HT-29 (cell line): ENCODE data around the gene GFOD1. TPM values are rescaled to one million over a fixed set of nuclear protein-coding genes. Genes with fewer than 3 reads are reported as not detected.

Experiments used
- DNase-seq: peaks from one replicate; pipeline ENCODE4 v3.0.0-alpha.2; 2015; ENCODE audit warnings: low spot score
- total RNA-seq: library from RNA; depleted of rRNA; stranded (reverse); fragments of >200 nt; shearing (Covaris generic); gene quantifications from 2 replicates; pipeline ENCODE4 v1.2.3, GENCODE V29; 2014

The GFOD1 gene
- total RNA-seq, 1 experiment from 2014 or later, result 13.5 TPM

DNA sequence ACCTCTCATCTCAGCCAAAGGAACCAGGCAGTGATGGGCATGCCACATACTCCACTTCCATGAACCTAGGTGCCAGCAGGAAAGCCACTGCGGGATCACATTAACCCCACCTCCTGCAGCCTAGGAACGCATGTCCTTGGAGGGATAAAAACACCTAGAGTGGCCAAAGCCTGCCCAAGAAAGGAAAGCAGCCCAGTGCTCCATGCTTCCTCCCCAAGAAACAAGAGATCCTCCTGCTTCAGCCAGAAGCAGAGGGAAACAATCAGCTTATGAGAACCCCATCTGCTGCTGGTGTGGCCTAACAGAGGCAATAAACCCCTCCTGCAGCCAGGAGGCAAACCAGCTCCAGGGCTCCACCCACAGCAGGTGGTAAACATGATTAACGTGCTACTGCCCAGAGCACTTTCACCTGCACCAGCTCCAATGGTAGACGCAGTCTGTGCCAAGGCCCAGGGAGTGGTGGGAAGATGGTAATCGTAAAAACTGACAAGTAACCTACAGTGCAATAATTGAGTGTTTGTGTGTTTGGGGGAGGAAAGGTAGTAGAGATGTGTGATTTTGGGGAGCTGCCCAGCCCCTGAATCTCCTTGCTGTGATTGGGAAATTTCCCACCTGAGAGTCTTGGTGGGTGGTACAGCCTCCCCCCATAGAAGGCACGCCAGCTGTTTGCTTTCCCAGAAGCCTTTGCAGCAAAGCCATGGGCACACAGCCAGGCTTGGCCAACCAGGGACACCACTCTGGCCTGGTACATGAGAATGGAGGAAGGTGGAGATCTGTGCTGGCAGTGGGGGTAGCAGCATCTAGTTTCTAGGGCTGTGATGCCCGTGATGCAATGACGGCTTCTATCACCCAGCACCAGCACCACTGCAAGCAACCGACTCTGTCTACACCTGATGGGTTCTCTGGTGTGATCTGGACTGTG, 108.5 kb downstream of the GFOD1 start:
- DNase-seq, result peak; percentile 76

DNA sequence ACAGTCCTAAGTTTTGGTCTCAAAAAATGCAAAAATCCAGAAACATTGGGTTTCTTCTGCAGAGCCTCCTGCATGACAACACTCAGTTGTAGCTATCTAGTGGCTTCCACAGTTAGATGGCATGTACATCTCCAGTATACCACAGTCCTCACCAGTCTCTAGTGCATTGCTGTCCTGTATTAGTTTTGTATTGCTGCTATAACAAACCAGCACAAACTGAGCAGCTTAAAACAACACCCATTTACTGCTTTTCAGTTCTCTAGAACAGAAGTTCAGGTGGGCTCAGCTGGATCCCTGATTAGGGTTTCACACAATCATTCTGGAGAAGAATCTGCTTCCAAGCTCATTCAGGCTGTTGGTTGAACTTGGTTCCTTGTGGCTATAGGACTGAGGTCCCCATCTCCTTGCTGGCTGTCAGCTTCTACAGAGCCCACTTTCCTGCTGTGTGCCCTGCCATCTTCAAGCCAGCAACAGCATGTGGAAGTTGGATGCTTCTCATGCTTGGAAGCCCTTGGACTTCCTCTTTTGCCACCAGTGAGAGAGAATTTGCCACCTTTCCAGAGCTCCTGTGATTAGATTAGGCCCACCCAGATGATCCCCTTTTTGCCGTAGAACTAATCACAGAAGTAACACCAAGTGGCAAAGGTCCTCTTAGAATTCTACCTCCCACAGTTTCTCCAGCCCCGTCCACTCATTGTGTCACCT, 110.2 kb downstream of the GFOD1 start:
- no peak for DNase-seq

DNA sequence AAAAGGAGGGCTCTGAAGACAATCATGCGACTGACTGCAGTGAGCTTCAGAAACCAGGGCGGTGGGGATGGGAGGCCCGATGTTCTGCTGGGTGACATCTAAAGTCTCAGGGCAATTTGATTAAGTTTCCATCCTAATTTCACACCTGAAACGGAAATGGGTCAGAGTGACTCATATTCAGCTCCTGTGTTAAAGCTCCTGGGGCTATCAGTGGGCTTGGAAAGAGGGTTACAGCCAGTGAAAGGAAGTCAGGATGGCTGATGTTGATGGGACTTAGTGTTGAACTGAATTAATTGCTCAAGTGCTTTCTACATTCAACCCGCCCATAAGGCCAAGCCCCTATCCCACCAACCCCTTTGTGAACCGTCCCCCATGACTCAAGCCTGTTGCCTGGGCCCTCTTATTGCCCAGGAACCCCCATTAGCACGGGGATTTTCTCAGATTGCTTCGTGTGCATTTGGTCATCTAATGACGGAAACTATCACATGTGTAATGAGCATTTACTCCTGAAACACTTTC, 112.0 kb downstream of the GFOD1 start:
- DNase-seq, result no peak

GRCh38 chr6:13373919-13374318, 113.5 kb downstream of the GFOD1 start:
- no peak for DNase-seq

DNA sequence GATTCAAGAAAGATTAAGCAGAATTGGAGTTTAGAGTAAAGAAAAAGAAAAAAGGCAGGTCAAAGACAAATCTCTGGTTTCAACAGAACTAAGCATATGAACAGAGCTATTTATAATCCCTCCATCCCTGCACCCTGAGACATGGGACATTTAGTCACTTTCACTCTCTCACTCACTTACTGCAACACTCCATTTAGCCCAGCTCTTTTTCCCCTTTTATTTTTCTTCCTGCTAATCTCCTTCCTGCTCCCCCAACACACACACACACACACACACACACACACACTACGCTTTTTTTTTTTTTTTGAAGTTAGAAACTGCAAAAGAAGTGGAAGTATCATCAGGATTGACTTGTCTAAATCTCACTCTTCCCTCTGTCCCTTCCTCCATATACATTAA, 113.9 kb downstream of the GFOD1 start:
- no peak for DNase-seq

GRCh38 chr6:13372688-13373487, 114.5 kb downstream of the GFOD1 start:
- DNase-seq, result no peak

GRCh38 chr6:13372076-13372475, 115.3 kb downstream of the GFOD1 start:
- no peak for DNase-seq

GRCh38 chr6:13371421-13372072, 115.9 kb downstream of the GFOD1 start:
- no peak for DNase-seq

DNA sequence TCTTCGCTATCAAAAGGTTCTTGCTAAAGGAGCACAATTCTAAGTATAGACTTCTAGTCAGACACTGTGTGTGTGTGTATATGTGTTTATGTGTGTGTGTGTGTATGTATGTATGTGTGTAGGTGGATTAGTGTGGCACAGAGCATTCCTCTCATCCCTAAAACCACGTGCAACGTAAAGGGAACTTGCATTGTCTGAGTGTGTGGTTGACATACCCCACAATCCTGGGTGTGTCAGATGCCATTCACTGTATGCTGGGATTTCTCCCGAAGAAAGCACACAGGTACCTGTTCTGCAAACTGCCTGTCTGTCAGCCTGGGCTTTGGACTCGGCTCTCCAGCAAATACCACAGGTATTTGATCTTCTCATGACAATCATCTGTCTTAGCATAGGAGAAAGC, 116.8 kb downstream of the GFOD1 start:
- no peak for DNase-seq

DNA sequence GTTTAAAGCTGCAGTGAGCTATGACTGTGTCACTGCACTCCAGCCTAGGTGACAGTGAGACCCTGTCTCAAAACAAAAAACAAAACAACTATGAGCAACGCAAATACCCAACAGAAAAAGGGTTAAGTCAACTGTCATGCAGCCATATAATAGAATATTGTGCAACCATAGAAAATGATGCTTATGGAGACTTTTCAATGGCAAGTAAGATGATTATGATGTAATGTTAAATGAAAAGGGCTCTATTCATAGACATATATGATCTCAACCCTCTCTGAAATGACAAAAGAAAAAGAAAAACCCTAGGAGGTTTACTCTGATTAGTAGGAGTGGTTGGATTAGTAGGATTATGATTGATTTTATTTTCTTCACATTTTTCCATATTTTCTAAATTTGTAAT, 117.8 kb downstream of the GFOD1 start:
- no peak for DNase-seq

- DNase-seq, result no peak
Measured at GRCh38 chr6:13368731-13369115, 118.7 kb downstream of the GFOD1 start.

DNA sequence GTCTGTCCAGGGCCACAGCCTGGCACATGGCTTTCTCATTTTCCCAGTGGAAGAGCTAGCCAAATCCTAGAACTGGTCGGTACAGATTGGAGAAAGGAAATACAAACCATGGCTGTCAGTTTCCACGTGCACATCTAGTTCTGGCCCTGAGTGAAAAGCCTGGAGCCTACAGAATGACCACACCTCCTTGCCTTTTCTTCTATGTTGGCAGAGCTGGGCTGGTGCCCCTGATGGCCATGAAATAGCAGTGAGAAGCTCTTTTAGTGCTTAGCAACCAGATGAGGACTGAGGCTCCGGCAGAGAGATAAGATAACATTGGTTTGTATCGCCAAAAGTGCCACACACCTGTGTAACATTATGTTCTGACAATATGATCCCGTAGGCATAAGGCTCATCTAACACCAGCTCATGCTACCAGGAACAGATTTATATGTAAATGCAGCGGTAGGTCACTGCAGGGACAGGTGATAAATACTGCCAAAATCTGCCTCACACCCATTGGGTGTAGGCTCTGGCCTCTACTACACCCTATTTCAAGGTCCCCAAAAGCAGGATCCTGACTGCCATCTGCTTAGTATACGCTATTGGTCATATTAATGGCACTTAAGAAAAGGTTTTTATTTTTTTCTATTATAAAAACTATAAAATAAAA, 119.2 kb downstream of the GFOD1 start:
- DNase-seq, result no peak

DNA sequence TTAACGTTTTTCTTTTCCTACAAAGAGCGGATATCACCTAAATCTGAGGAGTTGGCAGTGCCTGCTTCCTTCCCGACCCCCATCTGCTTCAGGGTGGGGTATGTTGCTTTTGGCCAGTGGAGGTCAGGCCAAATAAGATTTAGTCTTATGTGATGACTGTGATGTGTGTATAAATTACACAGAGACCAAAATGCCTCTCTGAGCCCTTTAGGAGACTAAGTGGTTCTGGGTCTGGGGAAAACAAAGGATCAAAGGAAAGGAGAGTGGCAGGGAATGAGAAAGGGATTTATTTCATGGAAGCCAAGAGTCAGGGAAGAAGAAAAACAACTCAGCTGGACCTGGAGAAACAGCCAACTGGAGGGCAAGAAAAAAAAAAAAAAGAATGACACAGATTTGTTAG, 120.0 kb downstream of the GFOD1 start:
- no peak for DNase-seq

DNA sequence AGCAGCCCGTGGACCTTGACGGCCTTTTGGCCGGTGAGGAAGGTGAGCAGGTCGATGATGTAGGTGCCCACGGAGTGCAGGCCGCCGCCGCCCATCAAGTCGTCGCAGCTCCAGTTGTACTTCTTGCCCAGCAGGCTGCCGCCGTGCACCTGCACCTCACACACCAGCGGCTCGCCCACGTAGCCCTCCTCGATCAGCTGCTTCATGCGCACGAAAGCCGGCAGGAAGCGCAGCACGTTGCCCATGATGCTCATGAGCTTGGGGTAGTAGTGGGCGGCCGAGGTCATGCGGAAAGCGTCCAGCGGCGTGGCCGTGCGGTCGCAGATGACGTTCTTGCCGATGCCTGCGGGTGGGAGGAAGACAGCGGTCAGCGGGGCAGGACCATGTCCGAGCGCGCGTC, 122.1 kb downstream of the GFOD1 start:
- DNase-seq, result no peak

DNA sequence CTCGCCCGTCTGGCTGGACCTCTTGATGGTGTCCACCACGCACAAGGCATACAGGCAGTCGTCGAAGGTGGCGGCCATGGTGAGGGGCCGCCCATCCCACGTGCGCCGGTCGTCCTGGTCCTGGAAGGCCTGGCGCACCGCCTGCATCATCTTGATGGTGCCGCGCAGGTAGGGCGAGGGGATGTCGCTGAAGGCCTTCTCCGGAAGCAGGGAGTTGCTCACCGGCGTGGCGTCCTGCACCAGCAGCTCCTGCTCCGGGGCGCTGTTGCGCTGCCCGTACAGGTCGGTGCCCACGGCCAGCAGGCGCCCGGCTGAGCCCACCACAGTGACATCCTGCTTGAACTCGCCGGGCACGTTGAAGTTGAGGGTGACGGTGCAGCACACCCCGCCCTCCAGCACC, 122.6 kb downstream of the GFOD1 start:
- DNase-seq, result no peak

- no peak for DNase-seq
Measured at GRCh38 chr6:13362412-13362811, 125.0 kb downstream of the GFOD1 start.

DNA sequence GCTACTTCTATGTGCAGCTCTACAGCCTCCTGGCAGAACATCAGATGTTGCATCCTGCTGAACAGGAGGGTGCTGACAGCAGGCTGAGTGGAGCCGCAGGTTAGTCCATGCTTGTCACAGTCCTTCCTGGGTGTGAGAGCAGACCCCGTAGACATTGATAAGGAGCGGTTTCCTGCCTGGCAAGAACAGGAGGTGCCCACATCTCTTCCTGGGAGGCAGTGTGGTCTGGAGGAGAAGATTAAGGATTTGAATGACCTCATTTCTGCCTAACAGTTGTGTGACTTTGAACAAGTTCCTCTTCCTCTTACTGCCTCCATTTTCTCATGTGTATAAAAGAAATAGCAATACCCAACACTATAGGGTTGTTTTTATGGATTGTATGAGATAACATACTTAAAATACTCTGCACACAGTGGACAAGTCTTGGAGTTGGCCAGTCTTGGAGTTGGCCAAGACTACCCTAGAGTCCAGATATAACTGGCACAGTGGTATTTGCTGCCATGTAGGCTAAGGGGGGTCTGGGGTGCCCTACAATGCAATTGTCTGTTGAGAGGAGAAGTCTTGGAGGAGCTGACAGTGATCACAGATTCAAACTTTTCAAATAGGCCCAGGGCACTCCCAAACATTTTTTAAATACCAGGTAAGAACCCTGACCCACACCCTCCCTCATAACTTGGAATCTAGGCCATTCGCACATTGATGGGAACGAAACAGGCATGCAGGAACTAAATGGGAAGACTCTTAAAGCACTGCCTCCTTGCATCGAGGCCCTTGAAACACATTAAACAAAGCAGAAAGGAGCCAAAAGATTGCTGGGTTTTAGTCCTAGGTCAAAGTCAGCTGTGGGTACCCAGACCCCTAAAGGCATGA, 126.5 kb downstream of the GFOD1 start:
- no peak for DNase-seq

DNA sequence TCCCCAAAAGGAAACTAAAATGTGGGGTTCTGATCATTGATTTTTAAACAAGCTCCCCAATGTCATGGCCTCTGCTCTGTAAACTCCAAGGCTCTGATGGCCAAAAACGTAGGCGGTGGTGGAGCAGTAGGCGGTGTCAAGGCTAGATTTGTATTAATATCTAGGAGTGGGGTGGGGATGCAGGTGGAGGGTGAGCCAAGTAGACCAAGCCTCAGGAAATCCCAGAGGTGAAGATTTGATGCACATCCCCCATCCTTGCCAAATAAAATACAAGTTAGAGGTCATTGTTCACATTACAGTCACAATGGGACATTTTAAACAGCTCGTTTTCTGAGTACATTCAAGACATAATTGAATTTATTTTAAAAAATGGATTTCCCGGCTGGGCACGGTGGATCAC, 128.1 kb downstream of the GFOD1 start:
- DNase-seq, result no peak

DNA sequence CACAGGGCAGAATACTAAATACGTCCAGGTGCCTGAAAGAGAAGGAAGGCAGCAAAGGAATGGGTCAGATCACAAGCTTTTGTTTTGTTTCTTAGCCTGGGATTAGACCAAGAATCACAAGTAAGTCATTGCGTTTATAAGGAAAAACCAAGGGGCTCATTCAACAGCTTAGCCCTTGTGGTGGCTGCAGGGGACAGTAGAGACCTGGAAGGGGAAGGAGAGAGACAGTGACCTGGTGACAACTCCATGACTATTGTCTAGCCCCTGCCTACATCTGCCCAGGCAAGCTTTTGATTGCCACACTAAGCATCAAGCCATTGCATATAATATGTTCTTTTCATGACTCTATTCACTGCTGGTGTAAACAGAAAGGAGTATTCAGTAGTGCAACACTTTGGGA, 128.9 kb downstream of the GFOD1 start:
- no peak for DNase-seq

DNA sequence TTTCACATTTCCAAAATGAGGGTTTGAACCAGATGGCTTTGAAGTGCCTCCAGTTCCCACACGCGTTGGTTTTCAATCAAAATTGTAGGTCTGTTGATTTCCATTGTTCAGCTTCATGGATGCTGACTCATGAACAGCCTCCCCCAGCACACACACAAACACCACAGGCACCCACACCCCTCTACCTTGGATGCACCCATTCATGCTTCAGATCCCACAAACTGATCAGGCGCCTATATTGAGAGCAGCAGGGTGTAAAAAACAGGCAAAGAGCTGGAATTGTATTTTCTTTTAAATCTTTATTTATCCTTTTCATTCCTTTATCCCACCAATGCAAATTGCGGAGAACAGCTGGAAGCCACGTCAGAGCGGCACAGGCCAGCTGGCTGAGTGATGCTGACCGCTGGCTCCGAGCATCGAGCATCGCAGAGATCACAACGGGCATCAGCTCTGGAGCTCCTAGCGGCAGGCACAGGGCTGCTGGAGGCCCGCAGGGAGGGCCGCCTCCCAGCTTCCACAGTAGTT, 129.8 kb downstream of the GFOD1 start:
- no peak for DNase-seq
